GM12865 (cell line): ENCODE data around the gene NUP62.
"Not testable (repeated sequence)": the region's sequence is repeated elsewhere in the genome, so short reads cannot be mapped to it uniquely, and the experiment has no call there.

ENCODE experiments used
- DNase-seq: peaks from one replicate; pipeline ENCODE4 v3.0.0; 2010; ENCODE audit warnings: low read depth
- H3K4me3 ChIP-seq: 2 replicates; pipeline ENCODE4 v1.5.1; 2011; ENCODE audit warnings: mild to moderate bottlenecking, low read depth, low read length, control low read depth
- CTCF ChIP-seq: IDR thresholded peaks from 2 replicates; pipeline ENCODE4 v1.5.1; 2011; ENCODE audit warnings: low read length, control low read depth, low read depth, inconsistent platforms; ENCODE audit not compliant: insufficient read depth; ENCODE audit errors: missing control alignments

Gene NUP62

GRCh38 chr19:49972841-49973240 lies 43.5 kb upstream of the NUP62 start:
- no peak for DNase-seq
- H3K4me3 ChIP-seq, result no peak overlapping the region
- no peak for TF ChIP-seq CTCF

DNA sequence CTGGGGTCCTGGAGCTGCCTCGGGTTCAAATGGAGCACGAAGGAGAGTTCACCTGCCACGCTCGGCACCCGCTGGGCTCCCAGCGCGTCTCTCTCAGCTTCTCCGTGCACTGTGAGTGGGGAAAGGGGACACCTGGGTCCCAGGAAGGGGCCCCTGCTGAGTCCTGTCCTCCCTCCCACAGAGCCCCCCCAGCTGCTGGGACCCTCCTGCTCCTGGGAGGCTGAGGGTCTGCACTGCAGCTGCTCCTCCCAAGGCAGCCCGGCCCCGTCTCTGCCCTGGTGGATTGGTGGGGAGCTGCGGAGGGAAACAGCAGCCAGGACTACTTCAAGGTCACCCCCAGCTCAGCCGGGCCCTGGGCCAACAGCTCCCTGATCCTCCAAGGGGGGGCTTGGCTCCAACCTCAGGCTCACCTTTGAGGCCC lies 42.7 kb upstream of the NUP62 start:
- no peak for TF ChIP-seq CTCF
- H3K4me3 ChIP-seq, result no peak overlapping the region
- DNase-seq, result no peak

DNA sequence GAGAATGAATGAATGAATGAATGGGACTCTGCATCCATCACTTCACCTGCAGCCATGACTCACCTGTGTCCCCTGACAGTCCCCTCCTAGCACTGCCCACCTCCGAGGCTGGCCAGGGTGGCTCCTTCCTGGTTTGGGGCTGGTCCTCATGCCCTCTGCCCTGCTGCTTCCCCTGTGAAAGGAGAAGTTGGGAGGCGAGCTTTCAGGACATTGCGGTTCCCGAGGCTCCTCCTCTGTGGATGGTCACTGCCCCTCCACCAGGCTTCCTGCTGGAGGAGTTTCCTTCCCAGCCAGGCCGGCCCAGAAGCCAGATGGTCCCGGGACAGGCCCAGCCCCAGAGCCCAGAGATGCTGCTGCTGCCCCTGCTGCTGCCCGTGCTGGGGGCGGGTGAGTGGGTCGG lies 40.1 kb upstream of the NUP62 start:
- DNase-seq, result not testable (repeated sequence)

DNA sequence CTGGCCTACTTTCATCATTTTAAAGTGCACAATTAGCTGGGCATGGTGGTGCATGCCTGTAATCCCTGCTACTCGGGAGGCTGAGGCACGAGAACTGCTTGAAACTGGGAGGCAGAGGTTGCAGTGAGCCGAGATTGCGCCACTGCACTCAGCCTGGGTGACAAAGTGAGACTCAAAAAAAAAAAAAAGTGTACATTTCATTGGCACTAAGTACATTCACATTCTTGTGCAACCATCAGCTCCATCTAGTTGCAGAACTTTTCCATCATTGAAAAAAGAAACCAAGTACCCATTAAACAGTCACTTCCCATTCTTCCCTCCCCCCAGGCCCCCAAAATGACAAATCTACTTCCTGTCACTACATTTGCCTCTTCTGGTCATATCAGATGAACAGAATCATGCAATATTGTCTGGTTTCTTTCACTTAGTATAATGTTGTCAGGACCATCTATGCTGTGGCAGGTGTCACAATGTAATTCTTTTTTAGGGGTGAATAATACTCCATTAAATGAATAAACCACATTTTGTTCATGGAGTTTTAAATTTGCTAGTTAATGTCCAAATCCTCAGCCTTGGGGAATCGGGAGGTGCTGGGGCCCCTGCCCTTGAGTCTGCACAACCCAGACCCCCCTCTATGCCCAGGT lies 39.1 kb upstream of the NUP62 start:
- no peak overlapping the region for H3K4me3 ChIP-seq
- DNase-seq, result no peak
- TF ChIP-seq CTCF, result no peak

More for the DNA sequence above, 40.1 kb upstream of the NUP62 start:
- not testable (repeated sequence) for H3K4me3 ChIP-seq

DNA sequence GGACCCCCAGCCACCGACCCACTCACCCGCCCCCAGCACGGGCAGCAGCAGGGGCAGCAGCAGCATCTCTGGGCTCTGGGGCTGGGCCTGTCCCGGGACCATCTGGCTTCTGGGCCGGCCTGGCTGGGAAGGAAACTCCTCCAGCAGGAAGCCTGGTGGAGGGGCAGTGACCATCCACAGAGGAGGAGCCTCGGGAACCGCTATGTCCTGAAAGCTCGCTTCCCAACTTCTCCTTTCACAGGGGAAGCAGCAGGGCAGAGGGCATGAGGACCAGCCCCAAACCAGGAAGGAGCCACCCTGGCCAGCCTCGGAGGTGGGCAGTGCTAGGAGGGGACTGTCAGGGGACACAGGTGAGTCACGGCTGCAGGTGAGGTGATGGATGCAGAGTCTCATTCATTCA lies 31.7 kb upstream of the NUP62 start, which contains the start of gene SIGLEC11:
SIGLEC11 (minus strand) TSS at position 193 of the 400 bp plus-strand sequence; CDS start at position 102, 91 bp downstream.
- H3K4me3 ChIP-seq, DNase-seq: not testable (repeated sequence)

DNA sequence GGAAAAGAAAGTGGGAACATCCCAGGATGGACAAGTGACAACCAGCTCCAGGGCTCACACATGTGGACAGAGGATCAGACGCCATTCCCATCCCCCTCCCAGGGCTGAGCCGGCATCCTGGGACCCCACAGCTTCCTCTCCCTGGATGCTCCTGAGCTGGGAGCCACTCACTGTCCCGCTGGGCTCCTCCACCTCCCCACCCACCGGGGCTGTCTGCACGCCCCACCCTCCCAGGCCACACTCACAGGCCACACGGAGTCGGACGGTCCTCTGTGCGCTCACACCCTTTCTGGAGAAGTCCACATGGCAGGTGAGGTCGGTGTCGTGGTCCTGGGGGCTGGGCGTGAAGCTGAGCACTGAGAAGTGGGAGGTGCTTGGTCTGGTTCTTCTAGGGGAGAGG lies 30.6 kb upstream of the NUP62 start:
- H3K4me3 ChIP-seq, DNase-seq: not testable (repeated sequence)

GRCh38 chr19:49958596-49958995 lies 29.3 kb upstream of the NUP62 start:
- H3K4me3 ChIP-seq, DNase-seq: not testable (repeated sequence)

- not testable (repeated sequence) for DNase-seq, H3K4me3 ChIP-seq
Measured at GRCh38 chr19:49958144-49958543, 28.8 kb upstream of the NUP62 start.

DNA sequence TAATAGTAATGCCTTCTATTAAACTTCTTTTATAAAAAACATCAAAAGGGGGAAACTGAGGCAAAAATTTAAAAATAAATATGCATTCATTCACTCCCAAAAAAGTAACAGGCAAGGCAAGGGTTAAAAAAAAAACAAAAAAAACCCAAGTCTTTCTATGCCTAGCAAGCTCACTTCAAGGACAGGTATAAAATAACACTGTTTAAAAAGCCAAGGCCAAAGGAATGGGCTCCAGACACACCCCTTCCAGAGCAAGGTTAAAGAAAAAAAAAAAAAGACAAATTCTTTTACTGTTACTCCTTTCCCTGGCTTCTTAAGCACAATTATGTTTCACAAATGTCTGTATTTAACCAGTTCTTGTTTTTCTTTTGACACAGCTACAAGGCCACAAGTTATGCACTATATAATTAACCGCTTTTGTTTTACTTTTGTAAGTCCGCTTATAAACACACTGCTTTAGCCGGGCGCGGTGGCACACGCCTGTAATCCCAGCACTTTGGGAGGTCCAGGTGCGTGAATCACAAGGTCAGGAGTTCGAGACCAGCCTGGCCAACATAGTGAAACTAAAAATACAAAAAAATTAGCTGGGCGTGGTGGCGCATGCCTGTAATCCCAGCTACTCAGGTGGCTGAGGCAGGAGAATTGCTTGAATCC lies 28.1 kb upstream of the NUP62 start:
- H3K4me3 ChIP-seq, result no peak overlapping the region
- no peak for TF ChIP-seq CTCF
- DNase-seq, result no peak

DNA sequence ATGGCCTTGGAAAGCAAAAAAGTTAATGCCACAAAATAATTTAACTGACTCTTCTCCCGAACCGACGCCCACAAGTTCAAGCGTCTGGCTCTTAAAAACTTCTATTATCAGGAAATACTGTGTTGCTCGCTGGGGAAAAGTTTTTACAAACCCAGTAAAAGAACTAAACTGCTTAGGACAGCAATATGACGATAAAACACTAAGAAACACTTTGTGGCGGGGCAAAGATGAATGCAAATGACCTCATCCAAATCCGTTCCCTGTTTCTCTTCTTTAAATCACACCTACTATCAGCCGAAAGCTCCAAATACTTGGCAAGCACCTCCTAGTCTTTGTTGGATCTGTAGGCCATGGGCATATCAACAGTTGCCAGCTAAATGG lies 26.8 kb upstream of the NUP62 start:
- H3K4me3 ChIP-seq, result no peak overlapping the region
- no peak for TF ChIP-seq CTCF

More for the DNA sequence above, 26.8 kb upstream of the NUP62 start:
- no peak for DNase-seq
